Skeletal muscle tissue (tissue), 4 donors: ENCODE measurements around the gene C3orf18. TPM values are rescaled to one million over a fixed set of nuclear protein-coding genes. Genes with fewer than 3 reads are reported as not detected.

ENCODE experiments used
- H3K27ac ChIP-seq: one replicate; pipeline ENCODE4 v1.7.0; 2013; ENCODE audit warnings: mild to moderate bottlenecking, low read depth, low read length, inconsistent platforms
- H3K27me3 ChIP-seq, 3 donors: one replicate each; pipeline ENCODE4 v1.7.0; 2013; ENCODE audit warnings: low read length in 3 of 3; ENCODE audit not compliant: control insufficient read depth in 3 of 3, insufficient read depth in 3 of 3
- H3K36me3 ChIP-seq, 3 donors: one replicate each; pipeline ENCODE4 v1.7.0; 2013; ENCODE audit warnings: low read length in 3 of 3; ENCODE audit not compliant: control insufficient read depth in 3 of 3, insufficient read depth in 3 of 3
- H3K4me1 ChIP-seq, 3 donors: one replicate each; pipeline ENCODE4 v1.7.0; 2013; ENCODE audit warnings: low read length in 3 of 3, mild to moderate bottlenecking in 3 of 3; ENCODE audit not compliant: control insufficient read depth in 3 of 3, insufficient read depth in 3 of 3
- H3K4me3 ChIP-seq, 3 donors: one replicate each; pipeline ENCODE4 v1.7.0; 2013; ENCODE audit warnings: low read length in 3 of 3
- H3K9ac ChIP-seq, 3 donors: one replicate each; pipeline ENCODE4 v1.7.0; 2013; ENCODE audit warnings: low read length in 3 of 3, mild to moderate bottlenecking in 3 of 3, moderate library complexity in 2 of 3, low read depth in 1 of 3
- H3K9me3 ChIP-seq, 3 donors: one replicate each; pipeline ENCODE4 v1.7.0; 2013; ENCODE audit warnings: low read length in 3 of 3; ENCODE audit not compliant: control insufficient read depth in 3 of 3
- total RNA-seq: library from RNA; depleted of rRNA; stranded (reverse); fragments of >200 nt; gene quantifications from one replicate; pipeline ENCODE4 v1.2.3, GENCODE V29; 2014
- donor health status: Osteomylitis.

C3orf18 gene
- 11.5 TPM for total RNA-seq

DNA sequence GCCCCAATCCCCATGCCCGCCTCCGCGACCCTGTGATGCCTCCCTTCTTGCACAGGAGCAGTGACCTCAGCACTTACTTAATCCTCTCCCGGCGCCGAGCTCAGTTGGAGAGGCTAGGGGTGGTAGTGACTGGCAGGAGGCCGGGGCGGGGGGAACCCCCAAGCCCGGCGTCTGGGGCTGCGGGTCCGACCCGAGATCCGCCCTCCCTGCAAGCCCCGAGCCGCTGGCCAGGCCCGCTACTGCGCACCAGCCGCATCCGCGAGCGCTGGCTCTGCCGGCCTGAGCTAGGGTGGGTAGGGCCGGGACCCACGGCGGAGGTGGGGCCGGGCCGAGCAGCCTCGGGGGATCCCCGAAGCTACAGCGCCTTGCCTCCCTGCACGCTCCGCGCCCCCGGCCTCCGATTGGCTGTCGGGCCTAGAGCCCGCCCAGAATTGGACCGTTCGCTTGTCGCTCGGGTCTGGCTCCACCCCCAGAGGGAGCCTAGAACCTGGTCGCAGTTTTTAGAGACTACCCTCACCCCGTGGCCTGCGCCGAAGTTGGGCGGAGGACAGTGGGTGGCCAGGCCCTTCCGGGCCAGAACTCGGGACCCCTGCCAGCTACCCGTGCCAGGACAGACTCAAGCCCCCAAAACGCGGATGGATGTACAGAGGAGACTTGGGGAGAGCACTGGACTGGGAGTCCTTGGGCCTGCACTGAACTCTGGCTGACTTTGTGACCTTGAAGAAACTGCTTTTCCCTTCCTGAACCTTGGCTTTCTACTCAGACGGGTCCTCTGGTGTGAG, at the start of gene C3orf18:
TSS of gene C3orf18 (minus strand) at position 362 of the 782 bp plus-strand sequence. CDS start 2,048 bp downstream, outside the sequence.
- H3K9ac ChIP-seq = peak within 1 kb of the TSS; percentile 79 to 96 (median 94)
- H3K27ac ChIP-seq = peak within 1 kb of the TSS; percentile 85

DNA sequence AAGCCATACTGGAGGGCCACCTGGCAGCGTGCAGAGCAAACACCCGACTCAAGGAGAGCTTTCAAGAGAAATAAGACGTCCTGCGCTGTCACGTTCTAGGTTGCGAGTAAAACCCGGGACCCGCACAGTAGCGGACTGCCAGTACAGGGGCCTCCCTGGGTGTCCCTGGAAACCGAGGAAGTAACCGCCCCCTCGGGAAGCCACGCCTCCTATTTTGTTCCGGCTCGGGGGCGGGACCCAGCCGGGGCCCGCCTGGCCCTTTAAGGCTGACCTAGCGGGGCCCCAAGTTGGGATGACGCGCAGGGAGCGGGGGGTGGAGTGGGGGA, 49.2 kb upstream of the C3orf18 start:
- peak overlapping the region; percentile 97 for H3K27ac ChIP-seq
- H3K27me3 ChIP-seq = no peaks in the 10 kb centered on the region
- no peaks in the 10 kb centered on the region for H3K9me3 ChIP-seq
- H3K4me1 ChIP-seq = peaks cover 51 to 77% (median 56%) of the 10 kb centered on the region in 3 donors
- peak overlapping the region; percentile 69 to 75 (median 75) for H3K9ac ChIP-seq
- H3K36me3 ChIP-seq = peaks cover 0 to 2% (median 0%) of the 10 kb centered on the region in 3 donors
- peak overlapping the region; percentile 78 to 82 (median 79) for H3K4me3 ChIP-seq

More for the DNA sequence above, at the start of gene C3orf18:
- Histone ChIP-seq H3K4me1 (peaks cover 32 to 40% (median 34%) of the 10 kb centered on the region in 3 donors), H3K9me3 (no peaks in the 10 kb centered on the region), H3K36me3 (peaks cover 0 to 9% (median 4%) of the 10 kb centered on the region in 3 donors), H3K27me3 (no peaks in the 10 kb centered on the region), H3K4me3 (peak within 1 kb of the TSS; percentile 97 to 100 (median 99))

DNA sequence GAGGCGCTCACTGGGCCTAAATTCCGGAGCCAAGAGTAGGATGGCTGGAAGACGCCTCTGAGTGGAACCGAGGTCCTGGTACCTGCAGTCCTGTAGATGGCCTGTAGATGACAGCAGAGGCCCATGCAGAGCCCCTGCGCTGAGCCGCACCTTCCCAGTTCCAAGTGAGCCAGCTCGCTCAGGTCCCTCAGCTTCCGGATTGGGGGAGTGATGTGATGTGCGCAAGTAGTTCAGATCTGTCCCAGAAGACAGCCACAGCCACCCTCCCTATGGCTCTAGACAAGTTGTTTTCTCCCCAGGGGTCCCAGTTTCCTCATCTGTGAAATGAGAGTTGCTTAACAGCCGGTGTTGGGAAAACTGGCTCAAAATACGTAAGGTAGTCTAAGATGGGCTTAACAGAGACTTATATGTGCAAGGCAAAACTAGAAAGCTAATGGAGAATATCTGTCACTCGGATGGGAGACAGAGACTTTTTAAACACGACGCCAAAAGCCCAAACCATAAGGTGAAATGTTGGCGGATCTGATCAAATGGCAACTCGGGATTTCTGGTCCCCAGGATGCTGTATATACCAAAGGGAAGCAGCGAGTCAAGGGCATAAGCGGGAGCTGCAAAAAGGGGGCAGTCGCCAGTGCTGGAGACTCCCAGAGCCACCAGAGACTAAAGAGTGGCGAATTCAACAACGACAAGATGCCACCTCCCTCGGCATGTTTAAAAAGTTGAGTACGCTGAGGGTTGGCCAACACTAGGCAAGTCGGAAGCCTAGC, 48.6 kb upstream of the C3orf18 start:
- H3K9me3 ChIP-seq = no peaks in the 10 kb centered on the region
- peaks cover 52 to 77% (median 60%) of the 10 kb centered on the region in 3 donors for H3K4me1 ChIP-seq
- no peaks in the 10 kb centered on the region for H3K27me3 ChIP-seq
- peaks cover 0 to 2% (median 0%) of the 10 kb centered on the region in 3 donors for H3K36me3 ChIP-seq
- peak overlapping the region; percentile 78 to 82 (median 79) for H3K4me3 ChIP-seq
- peak overlapping the region; percentile 69 to 75 (median 75) for H3K9ac ChIP-seq
- peak overlapping the region; percentile 97 for H3K27ac ChIP-seq

- no peak overlapping the region for H3K9ac ChIP-seq
- H3K27ac ChIP-seq = no peak overlapping the region
- H3K36me3 ChIP-seq = peaks cover 0 to 2% (median 0%) of the 10 kb centered on the region in 3 donors
- no peaks in the 10 kb centered on the region for H3K27me3 ChIP-seq
- H3K9me3 ChIP-seq = no peaks in the 10 kb centered on the region
- H3K4me3 ChIP-seq = no peak overlapping the region
- peaks cover 52 to 77% (median 61%) of the 10 kb centered on the region in 3 donors for H3K4me1 ChIP-seq
Observed at GRCh38 chr3:50615190-50615589, 47.6 kb upstream of the C3orf18 start.

DNA sequence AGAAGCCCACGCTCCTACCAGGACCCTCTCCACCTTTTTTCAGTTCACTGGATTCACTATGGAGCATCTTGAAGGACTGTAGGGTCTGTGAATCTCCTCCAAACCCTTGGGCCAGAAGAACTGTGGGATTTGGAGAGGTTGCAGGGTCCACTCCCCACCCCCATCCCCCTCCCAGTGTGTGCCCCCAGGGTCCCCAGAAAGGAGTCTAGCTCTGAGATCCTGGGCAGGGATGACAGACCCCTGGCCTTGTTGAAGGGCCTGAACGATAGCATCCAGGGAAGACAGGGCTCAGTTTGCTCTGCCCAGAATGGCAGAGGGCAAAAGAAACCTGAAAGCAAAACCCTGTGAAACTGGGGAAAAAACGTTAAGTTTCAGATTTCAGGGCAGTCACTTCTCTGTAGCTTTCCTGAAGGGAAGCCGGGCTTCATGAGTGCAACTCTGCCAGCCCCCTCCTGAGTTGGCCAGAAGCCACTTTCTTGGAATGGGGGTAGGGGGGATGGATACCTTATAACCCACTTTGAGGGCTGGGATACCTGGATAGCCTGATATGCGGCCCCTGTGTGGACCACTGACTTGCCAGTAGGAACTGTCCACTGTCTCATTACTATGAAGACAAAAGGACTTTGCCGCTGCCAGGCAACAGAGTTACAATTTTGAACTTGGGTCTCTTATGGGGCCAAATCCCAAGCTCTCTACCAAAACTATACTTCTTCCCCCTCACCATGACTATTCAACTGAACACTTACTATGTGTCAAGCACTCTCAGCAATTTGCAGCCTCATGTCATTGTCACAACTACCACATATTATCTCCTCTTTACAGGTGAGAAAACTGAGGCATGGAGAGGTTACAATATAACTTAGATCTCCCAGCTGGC, 45.7 kb upstream of the C3orf18 start:
- H3K27me3 ChIP-seq = no peaks in the 10 kb centered on the region
- no peak overlapping the region for H3K27ac ChIP-seq
- H3K36me3 ChIP-seq = peaks cover 3 to 7% (median 5%) of the 10 kb centered on the region in 3 donors
- peaks cover 50 to 81% (median 65%) of the 10 kb centered on the region in 3 donors for H3K4me1 ChIP-seq
- no peaks in the 10 kb centered on the region for H3K9me3 ChIP-seq
- peak overlapping the region in 1 of 3 donors; percentile 78 for H3K9ac ChIP-seq
- peak overlapping the region in 1 of 3 donors; percentile 84 for H3K4me3 ChIP-seq

GRCh38 chr3:50612234-50612882, 44.8 kb upstream of the C3orf18 start:
- peak overlapping the region; percentile 57 to 78 (median 73) for H3K9ac ChIP-seq
- peaks cover 51 to 81% (median 65%) of the 10 kb centered on the region in 3 donors for H3K4me1 ChIP-seq
- peak overlapping the region; percentile 80 for H3K27ac ChIP-seq
- peaks cover 12 to 15% (median 13%) of the 10 kb centered on the region in 3 donors for H3K36me3 ChIP-seq
- H3K4me3 ChIP-seq = peak overlapping the region; percentile 56 to 89 (median 84)
- H3K27me3 ChIP-seq = no peaks in the 10 kb centered on the region
- no peaks in the 10 kb centered on the region for H3K9me3 ChIP-seq

GRCh38 chr3:50611464-50612233, 44.1 kb upstream of the C3orf18 start, which contains the start of gene CISH:
Gene CISH, minus strand, starts transcription at chr3:50611774. Its CDS starts 124 bp downstream, at chr3:50611650.
- Histone ChIP-seq H3K27ac (peak within 1 kb of the TSS; percentile 80), H3K27me3 (no peaks in the 10 kb centered on the region), H3K4me3 (peak within 1 kb of the TSS; percentile 76 to 89 (median 84)), H3K9ac (peak within 1 kb of the TSS; percentile 78 to 86 (median 85)), H3K9me3 (no peaks in the 10 kb centered on the region), H3K36me3 (peaks cover 17 to 22% (median 20%) of the 10 kb centered on the region in 3 donors), H3K4me1 (peaks cover 53 to 84% (median 70%) of the 10 kb centered on the region in 3 donors)

- Histone ChIP-seq H3K4me1 (peaks cover 53 to 84% (median 69%) of the 10 kb centered on the region in 3 donors), H3K27ac (peak overlapping the region; percentile 80), H3K36me3 (peaks cover 23 to 24% (median 23%) of the 10 kb centered on the region in 3 donors), H3K9ac (peak overlapping the region; percentile 78 to 86 (median 85)), H3K27me3 (no peaks in the 10 kb centered on the region), H3K9me3 (no peaks in the 10 kb centered on the region), H3K4me3 (peak overlapping the region; percentile 76 to 89 (median 84))
Observed at GRCh38 chr3:50610992-50611463, 43.5 kb upstream of the C3orf18 start.
